HG03571 (cell line): ENCODE results near the gene CCDC70.

Experiments
- ATAC-seq: cut with Tn5 transposase; IDR thresholded peaks from one replicate; pipeline ENCODE4 v1.9.1; 2021; ENCODE audit not compliant: unreplicated experiment

Gene CCDC70

GRCh38 chr13:51828730-51829567 lies 32.8 kb upstream of the CCDC70 start:
- ATAC-seq, result no peak

- no peak for ATAC-seq
Observed at GRCh38 chr13:51829568-51829899, 32.2 kb upstream of the CCDC70 start.

- no peak for ATAC-seq
Observed at GRCh38 chr13:51831519-51831918, 30.2 kb upstream of the CCDC70 start.

GRCh38 chr13:51832471-51833152 lies 29.2 kb upstream of the CCDC70 start:
- peak; percentile 73 for ATAC-seq

- ATAC-seq, result no peak
Observed at GRCh38 chr13:51833980-51834379, 27.8 kb upstream of the CCDC70 start.

- ATAC-seq, result no peak
Observed at GRCh38 chr13:51834581-51835171, 27.1 kb upstream of the CCDC70 start.

- no peak for ATAC-seq
Observed at GRCh38 chr13:51837016-51837415, 24.8 kb upstream of the CCDC70 start.

- ATAC-seq, result no peak
Observed at GRCh38 chr13:51838240-51838846, 23.4 kb upstream of the CCDC70 start.

GRCh38 chr13:51839711-51840540 lies 21.8 kb upstream of the CCDC70 start:
- ATAC-seq, result no peak

GRCh38 chr13:51840917-51841316 lies 20.9 kb upstream of the CCDC70 start:
- ATAC-seq, result no peak

- ATAC-seq, result no peak
Observed at GRCh38 chr13:51841732-51842131, 20.0 kb upstream of the CCDC70 start.

- no peak for ATAC-seq
Observed at GRCh38 chr13:51843529-51843928, 18.2 kb upstream of the CCDC70 start.

- ATAC-seq, result no peak
Observed at GRCh38 chr13:51844862-51845573, 16.8 kb upstream of the CCDC70 start, which contains the start of gene TMEM272. Gene TMEM272, minus strand, starts transcription at chr13:51845177. Its CDS starts 6,647 bp downstream, at chr13:51838530.

- ATAC-seq, result no peak
Observed at GRCh38 chr13:51845574-51846318, 16.0 kb upstream of the CCDC70 start.

- no peak for ATAC-seq
Observed at GRCh38 chr13:51846756-51847155, 15.0 kb upstream of the CCDC70 start.

- ATAC-seq, result no peak
Observed at GRCh38 chr13:51848674-51849073, 13.1 kb upstream of the CCDC70 start.

- no peak for ATAC-seq
Observed at GRCh38 chr13:51849145-51850101, 12.3 kb upstream of the CCDC70 start.

GRCh38 chr13:51856027-51856736 lies 5.6 kb upstream of the CCDC70 start:
- no peak for ATAC-seq
